HG02970 (cell line): ENCODE data around the gene CCDC63.
"Not testable (repeated sequence)": the region's sequence is repeated elsewhere in the genome, so short reads cannot be mapped to it uniquely, and the experiment has no call there.

Experiments used
- ATAC-seq: cut with Tn5 transposase; IDR thresholded peaks from one replicate; pipeline ENCODE4 v1.9.1; 2021; ENCODE audit warnings: mild to moderate bottlenecking, moderate library complexity, moderate number of reproducible peaks; ENCODE audit not compliant: unreplicated experiment, low FRiP score

Gene CCDC63

DNA sequence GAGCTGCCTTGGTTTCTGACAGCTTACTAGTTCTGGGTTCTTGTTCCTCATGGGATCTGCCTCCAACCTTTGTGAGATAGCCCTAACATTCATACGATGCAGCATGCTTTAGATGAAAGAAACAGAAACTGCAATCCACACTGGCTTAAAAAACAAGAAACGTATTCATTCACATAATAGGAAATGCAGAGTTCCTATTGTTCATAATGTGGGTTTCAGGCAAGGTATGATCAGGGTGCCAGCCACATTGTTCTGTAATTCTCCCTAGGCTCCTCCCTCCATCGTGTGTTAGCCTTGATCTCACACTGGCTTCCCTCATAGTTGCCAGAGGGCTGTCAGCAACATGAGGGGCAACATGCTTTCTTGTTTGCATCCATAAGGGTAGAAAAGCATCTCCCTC, 2.7 kb upstream of the CCDC63 start:
- no peak for ATAC-seq

DNA sequence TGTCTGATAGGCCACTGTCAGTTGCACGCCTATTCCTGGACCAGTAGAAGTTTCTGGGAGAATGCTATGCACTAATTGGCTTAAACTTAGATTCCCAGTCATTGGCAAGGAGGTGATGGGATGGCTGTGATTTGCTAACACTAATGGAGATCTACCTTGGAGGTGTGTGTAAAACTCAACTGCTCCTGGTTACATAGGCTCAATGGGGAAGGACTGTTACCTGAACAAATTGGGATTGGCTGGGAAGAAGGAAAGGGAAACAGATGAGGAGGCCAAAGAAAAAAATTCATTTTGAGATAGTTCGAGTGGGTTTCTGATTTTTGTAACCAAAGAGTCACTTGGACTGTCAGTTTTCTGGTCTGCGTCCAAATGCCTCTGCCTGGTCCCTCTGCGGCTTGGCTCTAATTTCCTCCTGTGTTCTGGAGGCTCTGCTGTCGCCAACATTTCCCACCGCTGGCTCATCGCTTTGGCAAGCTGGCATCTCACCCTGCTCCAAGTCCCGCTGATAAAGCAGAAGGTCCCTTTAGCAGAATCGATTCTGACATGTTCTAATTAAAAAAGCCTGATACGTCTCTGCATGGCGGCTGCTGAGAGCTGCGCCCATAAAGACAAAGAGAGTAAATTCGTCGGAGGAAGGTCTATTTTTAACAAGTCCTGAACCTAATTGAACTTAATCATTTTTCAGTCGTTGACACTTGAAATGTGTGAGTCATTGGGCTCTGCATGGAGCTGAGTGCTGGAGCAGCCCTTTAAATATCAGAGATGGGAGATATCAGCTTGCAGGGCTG, 2.0 kb upstream of the CCDC63 start:
- no peak for ATAC-seq

DNA sequence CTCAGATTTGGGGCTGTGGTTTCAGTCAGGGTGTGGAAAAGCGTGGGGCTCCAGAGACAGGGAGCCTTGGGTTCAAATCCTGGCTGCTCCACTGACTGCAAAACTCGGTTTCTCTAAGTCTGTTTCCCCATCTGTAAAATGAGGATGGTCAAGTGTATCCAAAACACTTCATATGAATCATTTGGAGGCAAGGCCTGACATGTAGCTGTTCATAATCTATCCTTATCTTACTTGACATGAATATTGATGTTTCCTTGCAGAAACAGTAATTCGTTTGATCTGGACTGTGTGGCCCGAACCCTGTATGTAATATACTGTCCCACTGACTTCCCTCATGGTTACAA, 1.5 kb upstream of the CCDC63 start:
- no peak for ATAC-seq

DNA sequence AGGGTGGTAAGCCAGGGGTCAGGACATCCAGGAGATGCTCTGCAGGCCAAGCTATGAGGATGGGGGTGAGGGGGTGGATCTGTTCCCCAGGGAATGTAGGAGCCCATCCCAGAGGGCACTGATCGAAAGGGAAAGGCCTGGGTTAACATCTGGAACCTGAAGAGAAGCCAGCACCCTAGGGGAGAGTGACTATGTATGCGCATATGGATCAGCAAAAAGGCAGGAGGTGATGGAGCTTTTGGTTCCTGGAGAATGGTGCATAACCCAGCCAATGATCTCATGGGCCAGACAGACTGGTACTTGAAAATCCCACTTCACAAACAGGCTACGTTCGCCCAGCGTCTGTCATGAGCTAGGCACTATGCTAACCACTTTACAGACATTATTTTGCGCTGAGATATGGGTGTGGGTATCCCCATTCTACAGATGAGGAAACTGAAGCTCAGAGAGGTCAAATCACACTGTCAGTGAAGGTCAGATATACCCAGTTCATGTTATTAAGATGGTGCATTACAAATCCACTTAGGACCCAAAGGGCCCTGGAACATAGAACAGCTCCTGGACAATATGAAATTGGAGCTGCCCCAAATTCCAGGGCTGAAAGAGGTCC, 1.6 kb downstream of the CCDC63 start:
- no peak for ATAC-seq

DNA sequence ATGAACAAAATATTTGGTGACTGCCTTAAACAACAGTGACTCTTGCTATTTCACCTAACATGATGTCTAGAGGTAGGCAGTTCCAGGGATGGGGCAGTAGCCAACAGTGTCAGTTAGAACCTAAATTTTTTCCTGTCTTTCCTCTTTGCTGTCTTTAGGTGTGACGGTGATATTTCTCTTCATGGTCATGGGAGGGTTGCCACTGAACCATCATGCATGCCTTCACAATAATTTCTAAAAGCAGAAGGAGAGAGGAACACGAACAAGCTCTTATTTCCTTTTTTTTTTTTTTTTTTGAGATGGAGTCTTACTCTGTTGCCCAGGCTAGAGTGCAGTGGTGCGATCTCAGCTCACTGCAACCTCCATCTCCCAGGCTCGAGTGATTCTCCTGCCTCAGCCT, 2.4 kb downstream of the CCDC63 start:
- ATAC-seq: no peak

DNA sequence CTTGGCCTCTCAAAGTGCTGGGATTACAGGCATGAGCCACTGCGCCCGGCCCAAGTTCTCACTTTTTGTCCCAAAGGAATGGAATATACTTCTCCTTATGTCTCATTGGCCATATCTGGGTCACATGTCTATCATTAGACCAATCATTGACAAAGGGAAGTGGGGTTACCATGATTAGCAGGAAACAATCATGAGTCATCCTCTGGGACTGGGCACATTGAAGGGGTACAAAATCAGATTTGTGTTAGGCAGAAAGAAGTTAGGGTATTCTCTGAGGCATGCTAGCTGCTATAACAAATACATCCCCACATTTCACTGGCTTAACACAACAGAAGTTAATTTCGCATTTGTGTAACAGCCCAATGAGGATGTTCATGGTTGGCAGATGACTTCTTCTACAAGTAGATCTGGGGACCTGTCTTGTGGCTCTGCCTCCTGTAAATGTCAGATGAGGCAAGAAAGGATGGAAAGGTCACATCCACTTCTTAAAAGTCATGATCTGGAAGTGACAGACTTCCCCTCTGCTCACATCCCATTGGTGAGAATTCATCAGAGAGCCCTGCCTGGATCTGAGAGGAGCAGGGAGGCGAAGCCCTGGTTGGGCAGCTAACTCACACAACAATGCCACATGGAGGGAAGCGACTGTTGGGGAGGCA, 3.1 kb downstream of the CCDC63 start:
- ATAC-seq: no peak

DNA sequence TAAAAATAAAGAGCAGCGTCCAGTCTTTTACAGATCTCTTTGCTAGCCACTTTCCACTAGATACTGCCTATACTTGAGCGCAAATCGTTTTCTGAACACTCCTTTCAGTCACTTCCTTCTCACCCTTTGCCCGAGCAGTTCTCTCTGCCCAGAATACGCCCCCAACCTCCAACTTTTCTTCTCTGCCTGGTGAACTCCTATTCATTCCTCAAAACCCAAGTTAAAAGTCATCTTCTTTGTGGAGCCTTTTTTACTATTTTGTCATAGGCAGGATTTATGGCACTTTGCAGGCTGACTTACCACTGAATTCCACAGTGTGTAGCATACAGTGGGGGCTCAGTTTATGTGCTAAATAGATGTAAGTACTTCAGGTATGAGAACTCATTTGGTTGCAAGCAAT, 4.0 kb downstream of the CCDC63 start:
- ATAC-seq: no peak

DNA sequence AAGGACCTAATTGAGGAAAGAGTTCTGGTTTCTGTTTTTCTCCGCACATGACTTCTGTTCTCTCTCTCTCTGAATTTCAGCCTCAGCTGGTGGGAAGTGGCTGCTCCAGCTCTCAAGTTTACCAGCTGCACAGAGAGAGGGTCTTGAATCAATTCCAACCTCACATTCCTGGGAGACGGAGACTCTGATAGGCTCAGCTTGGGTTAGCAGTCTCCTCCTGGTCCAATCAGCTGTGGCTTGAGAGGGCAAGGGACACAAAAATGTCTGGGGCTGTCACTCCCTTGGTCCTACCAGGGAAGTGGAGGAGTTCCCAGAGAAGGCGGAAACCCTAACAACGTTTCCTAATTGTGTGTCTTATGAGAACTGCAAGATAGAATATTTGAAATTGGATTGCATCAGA, 7.0 kb downstream of the CCDC63 start:
- ATAC-seq: no peak

DNA sequence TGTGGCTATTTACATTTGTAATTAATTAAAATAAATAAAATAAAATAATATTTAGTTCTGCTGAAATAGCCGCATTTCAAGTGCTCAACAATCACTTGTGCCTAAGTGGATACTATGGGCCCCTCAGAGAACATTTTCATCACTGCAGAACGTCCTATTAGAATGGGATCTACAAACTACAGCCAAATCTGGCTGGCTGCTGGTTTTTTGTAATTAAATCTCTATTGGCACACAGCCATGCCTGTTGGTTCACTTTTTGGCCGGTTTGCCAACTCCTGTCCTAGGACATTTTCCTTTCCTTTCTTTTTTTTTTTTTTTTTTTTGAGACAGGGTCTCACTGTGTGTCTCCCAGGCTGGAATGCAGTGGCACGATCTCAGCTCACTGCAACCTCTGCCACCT, 9.8 kb downstream of the CCDC63 start:
- ATAC-seq: no peak

DNA sequence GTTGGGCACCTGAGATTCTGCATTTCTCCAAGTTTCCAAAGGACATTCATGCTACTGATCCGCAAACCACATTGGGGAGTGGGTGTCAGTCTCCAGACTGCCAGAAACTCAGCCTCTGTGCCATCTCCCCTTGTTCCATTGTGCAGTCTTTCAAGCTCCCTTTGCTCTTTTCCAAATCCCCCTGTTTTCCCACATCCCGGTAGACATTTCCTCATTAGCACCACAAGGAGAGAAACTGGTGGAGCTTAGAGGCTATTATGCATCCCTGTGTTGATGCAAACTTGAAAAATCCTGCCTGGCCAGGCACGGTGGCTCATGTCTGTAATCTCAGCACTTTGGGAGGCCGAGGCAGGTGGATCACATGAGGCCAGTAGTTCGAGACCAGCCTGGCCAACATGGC, 10.7 kb downstream of the CCDC63 start:
- ATAC-seq: no peak

DNA sequence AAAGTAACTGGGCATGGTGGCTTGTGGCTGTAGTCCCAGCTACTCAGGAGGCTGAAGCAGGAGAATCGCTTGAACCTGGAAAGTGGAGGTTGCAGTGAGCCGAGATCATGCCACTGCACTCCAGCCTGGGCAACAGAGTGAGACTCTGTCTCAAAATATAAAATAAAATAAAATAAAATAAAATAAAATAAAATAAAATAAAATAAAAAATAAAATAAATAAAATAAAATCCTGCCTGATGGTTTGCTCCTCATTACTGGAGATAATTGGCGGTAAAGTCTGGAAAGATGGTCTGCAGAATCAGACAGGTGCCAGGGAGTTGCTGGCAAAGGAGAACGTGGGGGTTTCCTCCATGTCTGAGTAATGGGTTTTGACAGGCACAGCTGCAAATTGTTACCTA, 11.2 kb downstream of the CCDC63 start:
- ATAC-seq: not testable (repeated sequence)

DNA sequence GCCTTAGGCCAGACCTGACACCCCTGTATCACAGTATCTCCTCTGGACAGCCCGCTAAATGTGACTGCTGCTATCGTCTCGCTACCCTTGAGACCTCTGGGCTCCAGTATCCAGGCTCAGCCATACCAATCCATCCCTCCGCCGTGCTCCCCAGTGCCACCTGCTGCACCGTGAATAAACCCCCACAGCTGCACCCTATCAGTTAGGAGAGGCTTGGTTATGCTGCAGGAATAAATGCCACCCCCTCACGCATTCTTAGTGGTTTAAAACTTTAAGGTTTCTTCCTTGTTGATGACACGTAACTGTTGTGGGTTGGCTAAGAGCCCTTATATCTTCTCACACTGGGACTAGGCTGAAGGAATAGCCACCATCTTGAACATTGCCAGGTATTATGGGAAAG, 12.1 kb downstream of the CCDC63 start:
- no peak for ATAC-seq

DNA sequence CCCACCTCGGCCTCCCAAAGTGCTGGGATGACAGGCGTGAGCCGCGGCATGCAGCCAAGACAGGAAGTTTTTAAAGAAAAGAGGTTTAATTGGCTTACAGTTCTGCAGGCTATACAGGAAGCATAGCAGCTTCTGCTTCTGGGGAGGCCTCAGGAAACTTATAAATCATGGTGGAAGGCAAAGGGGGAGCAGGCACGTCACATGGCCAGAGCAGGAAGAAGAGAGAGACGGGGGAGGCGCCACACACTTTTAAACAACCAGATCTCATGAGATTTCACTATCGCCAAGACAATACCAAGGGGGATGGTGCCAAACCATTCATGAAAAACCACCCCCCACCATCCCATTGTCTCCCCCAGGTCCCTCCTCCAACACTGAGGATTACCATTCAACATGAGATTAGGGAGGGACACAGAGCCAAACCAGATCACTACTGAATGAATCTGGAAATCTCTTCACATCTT, 14.1 kb downstream of the CCDC63 start:
- no peak for ATAC-seq

DNA sequence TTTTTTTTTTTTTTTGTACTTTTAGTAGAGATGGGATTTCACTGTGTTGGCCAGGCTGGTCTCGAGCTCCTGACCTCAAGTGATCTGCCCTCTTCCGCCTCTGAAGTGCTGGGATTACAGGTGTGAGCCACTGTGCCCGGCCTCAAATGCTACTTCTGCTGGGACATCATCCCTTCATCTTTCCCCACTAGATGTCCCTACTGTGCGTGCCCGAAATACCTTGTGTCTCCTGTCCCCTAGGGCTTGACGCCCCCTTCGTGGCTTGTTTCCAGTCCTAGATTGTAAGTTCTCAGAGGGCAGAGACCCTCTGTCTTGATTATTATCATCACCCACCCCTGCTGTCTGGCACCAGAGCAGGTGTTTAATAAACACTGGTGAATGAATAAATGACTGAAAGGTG, 14.9 kb downstream of the CCDC63 start:
- no peak for ATAC-seq

DNA sequence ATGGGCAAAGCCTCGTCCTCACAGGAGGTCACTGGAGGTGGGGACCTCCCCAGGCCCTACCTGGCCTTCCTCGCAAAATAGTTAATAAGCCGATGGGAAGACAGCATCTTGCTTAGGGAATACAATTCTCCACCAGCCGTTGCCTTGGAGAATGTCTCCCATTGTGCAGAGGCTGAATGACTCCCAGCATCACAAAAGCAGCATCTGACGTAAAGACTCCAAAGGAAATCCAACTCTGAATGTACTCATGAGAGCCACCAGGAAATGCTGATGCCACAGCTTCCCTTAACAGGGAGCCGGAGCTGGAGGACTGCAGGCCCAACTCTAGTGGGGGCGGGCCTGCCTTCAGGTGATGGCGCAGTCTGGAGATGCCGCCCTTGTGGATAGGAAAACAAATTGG, 15.5 kb downstream of the CCDC63 start:
- no peak for ATAC-seq

DNA sequence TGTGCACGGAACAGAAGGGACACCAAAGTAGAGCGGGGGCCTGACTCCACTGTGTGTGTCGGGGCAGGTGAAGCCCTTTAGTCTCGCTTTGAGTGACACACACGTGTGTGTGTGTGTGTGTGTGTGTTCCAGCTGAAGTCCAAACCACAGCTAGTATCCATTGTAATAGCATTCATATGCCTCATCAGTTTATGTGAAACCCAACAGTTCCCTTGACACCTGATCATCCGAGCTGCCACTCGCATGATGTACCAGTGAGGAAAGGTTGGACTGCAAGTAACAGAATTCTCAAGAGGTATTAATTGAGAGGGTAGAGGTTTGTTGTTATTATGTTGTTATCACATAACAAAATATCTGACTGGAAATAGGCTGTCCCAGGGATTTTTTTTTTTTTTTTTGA, 16.4 kb downstream of the CCDC63 start:
- ATAC-seq: no peak

DNA sequence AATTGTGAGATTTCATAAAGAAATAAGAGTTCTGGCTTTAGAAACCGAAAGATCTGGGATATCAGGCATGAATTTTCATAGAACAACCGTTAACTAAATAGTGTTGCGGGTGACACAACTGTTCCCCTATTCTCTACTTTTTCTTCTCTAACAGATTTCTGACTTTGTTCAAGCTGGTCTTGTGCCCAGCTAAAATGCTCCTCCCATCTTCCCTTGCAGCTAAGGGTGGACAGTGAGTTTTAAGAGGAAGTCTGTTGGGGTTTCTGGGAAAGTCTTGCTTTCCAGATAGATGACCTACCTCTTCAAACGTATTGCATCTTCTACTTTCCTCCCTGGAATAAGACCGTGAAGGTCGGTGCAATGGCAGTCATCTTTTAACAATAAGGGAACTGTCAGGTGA, 18.7 kb downstream of the CCDC63 start:
- ATAC-seq: no peak

DNA sequence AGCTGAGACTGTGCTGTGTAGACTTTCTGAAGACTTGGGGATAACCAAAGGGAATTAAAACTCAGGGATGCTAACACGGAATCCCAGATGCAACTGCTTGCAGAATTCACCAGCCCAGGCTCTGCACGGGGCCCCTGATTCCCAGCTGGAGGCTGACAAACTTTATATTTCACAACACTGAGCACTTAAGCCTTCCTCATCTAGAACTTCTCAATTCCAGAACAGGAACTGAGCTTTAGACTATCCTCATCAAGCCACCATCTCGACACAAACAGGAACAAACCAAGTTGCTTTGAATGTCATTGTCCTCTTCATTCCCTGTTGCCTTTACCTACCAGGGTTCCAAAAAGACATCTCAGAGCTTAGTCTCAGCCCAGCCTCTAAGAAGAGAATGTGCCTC, 22.2 kb downstream of the CCDC63 start:
- ATAC-seq: no peak

DNA sequence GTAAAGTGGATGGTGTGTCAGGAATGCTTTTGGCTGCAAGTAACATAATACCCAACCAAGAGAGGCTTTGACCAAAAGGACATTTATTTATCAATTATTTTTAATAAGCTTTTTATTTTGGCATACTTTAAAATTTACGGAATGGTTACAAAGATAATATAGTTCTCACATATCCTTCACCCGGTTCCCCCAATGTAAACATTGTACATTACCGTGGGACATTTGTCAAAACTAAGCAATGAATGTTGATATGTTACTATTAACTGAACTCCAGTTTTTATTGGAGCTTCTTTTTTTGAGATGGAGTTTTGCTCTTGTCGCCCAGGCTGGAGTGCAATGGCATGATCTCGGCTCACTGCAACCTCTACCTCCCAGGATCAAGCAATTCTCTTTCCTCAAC, 23.0 kb downstream of the CCDC63 start:
- no peak for ATAC-seq

DNA sequence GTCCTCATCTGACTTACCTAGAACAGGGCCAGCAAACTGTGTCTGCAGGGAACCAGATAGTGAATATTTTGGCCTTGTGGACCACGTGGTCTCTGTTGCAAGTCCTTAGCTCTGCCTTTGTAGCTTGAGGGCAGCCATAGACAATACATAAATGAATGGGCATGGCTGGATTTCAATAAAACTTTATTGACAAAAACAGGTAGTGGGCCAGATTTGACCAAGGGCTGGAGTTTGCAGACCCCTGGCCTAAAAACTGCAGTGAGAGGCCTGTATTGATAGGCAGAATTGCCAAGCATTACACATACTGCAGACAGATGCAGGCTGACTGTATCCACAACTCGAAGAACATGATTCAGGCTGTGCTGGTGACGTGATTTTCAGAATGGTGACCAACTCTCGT, 25.3 kb downstream of the CCDC63 start:
- no peak for ATAC-seq

DNA sequence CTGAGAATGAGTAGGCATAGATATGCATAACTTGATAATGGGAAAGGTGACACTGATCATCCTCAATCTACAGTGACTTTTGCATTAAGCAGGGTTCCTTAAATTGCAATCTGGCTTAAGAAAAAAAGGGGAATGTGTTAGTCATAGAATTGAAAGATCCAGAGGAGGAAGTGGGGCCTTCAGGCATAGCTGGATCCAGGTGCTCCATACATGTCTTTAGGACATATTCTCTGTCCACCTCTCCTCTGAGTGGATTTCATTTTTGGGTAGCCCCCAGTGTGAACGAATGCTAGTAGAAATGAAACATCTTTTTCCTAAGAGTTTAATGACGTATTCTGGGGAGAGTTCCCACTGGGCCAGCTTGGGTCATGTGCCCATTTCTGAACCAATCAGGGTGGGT, 27.6 kb downstream of the CCDC63 start:
- ATAC-seq: no peak

DNA sequence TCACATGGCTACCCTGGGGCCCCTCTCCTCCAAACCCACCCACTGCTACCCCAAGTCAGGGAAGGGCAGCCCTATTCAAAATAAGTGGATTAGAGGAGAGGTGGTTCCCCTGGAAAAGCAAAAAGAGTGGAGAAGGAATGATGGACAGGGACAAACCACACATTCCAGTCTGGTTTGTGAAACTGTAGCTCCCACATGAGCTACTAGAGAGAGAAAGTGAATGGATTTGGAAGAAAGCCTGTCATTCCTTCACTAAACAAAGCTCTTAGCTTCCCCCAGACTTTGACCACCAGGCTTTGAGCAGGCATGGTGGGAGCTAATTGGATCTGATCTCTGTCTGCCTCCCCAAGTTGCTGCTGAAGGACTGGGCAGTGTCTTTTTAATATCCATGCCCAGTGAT, 28.0 kb downstream of the CCDC63 start:
- ATAC-seq: no peak
